ENCODE data around the gene SLC24A1.

- TF ChIP-seq EZH2phosphoT487 (IDR thresholded peaks at IDR 0.05; ENCODE audit: insufficient read depth, low read depth) (no peak), EZH2 (IDR thresholded peaks at IDR 0.05; ENCODE audit: insufficient read depth, poor library complexity, severe bottlenecking) (no peak)
These were observed 23.7 kb downstream of the SLC24A1 start for GRCh38 chr15:65645392-65645791.

Measured in GM23248 (cell line).